Measurements from ENCODE around the gene TSKS.

TSKS gene

DNA sequence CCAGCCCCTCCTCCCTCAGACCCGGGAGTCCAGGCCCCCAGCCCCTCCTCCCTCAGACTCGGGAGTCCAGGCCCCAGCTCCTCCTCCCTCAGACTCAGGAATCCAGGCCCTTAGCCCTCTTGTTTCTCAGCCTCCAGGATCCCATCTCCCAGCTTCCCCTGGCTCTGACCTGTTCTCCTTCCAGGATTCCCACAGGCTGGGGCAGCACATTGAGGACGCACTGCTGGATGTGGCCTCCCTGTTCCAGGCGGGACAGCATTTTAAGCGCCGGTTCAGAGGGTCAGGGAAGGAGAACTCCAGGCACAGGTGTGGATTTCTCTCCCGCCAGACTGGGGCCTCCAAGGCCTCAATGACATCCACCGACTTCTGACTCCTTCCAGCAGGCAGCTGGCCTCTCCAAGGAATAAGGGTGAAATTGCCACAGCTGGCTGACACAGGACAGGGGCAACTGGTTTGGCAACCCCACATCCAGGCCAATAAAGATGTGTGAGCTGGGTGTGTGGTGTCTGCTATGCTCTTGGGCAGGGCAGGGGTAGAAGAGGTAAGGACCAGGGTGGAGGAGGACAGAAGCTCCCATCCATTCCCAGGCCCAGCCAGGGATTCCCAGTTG is 49.8 kb downstream of the TSKS start:
- no peak for DNase-seq (ENCODE audit: low spot score)

DNA sequence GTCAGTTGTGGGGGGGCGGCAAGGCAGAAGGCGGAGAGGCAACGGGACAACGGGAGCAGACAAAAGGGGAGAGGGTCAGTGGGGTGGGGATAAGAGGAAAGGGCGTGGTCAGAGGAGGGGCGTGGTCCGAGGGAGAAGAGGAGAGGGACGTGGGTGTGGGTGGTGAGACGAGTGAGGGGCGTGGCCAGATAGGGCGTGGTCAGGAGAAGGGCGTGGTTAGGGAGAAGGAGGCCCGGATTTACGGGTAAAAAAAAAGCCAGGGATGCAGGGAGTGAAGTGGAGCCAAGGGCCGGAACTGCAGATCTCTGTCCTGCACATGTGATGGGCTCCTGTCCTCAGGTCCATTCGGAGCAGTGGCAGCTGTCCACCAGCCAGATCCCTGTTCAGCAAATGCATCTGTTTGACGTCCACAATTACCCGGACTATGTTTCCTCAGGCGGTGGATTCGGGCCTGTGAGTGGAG is 50.7 kb downstream of the TSKS start:
- DNase-seq (ENCODE audit: low spot score) = no peak

DNA sequence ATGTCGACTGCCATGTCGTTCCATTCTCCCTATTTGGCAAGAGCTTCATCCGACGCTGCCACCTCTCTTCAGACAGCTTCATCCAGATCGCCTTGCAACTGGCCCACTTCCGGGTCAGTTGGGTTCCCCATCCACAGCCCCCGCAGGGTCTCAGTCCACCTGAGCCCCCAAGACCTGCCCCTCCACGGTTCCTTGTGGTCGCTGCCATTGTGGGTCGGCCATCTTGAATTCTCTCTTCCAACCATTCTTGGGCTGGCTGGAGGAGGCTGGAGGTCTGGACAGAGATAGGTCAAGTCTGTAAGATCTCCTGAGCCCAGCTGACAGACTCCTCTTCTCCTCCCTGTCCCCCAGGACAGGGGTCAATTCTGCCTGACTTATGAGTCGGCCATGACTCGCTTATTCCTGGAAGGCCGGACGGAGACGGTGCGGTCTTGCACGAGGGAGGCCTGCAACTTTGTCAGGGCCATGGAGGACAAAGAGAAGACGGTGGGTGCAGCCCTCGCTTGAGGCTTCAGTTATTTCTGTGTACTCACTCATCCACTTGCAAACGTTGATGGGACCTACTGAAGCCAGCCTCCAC is 52.6 kb downstream of the TSKS start:
- no peak for DNase-seq (ENCODE audit: low spot score)

DNA sequence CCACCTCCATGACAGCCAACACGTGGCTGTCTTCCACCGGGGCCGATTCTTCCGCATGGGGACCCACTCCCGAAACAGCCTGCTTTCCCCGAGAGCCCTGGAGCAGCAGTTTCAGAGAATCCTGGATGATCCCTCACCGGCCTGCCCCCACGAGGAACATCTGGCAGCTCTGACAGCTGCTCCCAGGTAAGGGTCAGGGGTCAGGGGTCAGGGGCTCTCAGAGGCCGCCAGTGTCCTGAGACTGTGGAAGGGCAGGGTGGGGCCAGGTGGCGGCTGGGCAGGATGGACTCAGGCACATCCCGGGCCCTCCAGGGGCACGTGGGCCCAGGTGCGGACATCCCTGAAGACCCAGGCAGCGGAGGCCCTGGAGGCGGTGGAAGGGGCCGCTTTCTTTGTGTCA is 57.2 kb downstream of the TSKS start:
- DNase-seq (ENCODE audit: low spot score) = no peak

DNA sequence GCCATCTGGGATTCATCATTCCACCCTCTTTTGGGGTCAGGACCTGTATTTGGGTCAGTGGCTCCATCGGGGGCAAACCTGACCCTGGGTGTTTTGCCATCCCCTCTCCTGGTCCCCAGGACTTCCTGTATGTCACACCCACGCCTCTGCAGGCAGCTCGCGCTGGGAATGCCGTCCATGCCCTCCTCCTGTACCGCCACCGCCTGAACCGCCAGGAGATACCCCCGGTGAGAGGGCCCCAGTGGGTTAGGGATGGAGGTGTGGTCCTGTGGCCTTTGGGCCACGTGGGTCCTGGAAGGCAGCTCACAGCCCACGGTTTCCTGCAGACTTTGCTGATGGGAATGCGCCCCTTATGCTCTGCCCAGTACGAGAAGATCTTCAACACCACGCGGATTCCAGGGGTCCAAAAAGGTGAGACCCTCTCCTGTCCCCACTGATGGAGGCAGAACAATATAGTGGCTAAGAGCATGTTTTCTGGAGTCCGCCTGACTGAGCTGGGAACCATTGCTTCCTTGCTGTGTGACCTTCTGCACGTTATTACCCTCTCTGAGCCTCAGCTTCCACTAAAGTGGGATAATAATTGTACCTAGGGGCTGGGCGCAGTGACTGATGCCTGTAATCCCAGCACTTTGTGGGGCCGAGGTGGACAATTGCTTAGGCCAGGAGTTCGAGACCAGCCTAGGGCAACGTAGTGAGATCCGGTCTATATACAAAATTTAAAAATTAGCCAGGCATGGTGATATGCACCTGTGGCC is 58.0 kb downstream of the TSKS start:
- no peak for DNase-seq (ENCODE audit: low spot score)

DNA sequence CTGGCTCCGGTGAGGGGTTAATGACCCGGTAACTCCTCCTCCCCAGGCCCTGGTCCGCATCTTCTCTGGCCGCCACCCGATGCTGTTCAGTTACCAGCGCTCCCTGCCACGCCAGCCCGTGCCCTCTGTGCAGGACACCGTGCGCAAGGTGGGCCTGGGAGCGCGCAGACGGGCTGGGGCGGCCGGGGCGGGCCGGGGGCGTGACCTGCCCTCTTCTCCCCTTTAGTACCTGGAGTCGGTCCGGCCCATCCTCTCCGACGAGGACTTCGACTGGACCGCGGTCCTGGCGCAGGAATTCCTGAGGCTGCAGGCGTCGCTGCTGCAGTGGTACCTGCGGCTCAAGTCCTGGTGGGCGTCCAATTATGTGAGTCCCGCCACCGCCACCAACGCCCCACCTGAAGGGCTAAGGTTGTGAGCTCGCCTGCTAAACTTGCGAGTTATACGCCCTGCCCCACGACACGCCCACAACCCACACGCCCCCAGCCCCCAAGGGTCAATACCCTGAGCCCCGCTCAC is 61.8 kb downstream of the TSKS start:
- DNase-seq (ENCODE audit: low spot score) = no peak

DNA sequence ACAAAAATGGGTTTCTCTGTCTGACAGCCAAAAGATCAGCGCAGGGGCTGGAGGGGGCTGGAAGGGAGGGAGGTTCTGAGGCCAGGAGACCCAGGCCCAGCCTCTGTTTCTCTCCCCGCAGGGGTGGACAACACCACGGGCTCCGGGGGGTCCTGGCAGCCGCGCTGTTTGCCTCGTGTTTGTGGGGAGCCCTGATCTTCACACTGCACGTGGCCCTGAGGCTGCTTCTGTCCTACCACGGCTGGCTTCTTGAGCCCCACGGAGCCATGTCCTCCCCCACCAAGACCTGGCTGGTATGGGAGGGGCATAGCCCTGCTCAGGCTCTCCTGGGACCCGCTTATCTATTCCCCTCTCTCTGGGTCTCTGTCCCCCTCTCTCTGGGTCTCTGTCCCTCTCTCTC is 62.5 kb downstream of the TSKS start:
- DNase-seq (ENCODE audit: low spot score) = no peak

DNA sequence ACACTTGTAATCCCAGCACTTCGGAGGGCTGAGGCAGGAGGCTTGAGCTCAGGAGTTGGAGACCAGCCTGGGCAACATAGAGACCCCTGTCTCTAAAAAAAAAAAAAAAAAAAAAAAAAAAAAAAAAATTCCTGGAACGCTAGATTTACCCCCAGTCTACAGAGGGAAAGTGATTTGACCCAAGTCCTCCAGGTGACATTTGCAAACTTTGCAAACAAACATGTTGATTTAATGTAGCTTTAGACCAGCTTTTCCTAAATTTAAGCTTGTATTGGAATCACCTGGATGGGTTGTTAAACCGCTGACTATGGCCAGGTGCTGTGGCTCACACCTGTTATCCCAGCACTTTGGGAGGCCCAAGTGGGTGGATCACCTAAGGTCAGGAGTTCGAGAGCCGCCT is 63.7 kb downstream of the TSKS start:
- DNase-seq (ENCODE audit: low spot score) = no peak

DNA sequence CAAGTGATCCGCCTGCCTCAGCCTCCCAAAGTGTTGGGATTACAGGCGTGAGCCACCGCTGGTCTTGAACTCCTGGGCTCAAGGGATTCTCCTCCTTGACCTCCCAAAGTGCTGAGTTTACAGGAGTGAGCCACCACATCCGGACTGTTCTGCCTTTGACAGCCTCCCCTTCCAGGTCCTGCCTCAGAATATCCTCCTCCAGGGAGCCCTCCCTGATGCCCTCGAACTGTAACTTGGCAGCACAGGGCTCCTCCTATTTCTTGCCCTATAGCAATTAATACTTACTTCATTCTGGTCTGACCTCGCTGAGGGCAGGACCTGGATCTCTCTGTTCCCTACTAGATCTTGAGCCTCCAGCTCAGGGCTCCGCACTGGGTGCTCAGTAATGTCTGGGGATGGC is 66.2 kb downstream of the TSKS start:
- DNase-seq (ENCODE audit: low spot score) = no peak

DNA sequence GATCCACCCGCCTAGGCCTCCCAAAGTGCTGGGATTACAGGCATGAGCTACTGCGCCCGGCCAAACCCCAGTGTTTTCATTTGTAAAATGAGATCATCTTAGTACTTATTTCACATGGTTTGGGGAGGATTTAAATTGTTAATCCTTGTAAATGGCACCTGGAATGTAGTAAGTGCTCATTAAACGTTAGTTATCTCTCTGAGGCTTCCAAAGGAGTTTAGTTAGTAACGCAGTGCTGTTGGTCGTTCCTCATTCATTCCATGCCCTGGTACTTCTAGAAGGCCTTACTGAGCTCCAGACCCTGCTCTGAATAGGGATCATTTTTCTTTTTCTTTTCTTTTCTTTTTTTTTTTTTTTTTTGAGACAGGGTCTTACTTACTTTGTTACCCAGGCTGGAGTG is 67.0 kb downstream of the TSKS start:
- DNase-seq (ENCODE audit: low spot score) = no peak

DNA sequence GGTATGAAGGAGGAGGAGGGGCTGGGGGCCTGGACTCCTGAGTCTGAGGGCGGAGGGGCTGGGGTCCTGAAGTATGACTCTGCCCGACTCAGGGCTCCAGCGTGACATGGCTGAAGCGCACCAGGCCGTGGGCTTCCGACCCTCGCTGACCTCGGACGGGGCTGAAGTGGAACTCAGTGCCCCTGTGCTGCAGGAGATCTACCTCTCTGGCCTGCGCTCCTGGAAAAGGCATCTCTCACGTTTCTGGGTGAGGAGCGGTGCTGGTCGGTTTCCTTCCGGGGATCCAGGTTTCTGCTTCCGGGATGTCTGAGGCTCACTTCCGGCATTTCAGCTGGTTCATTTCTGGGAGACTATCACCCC is 71.0 kb downstream of the TSKS start:
- no peak for DNase-seq (ENCODE audit: low spot score)

DNA sequence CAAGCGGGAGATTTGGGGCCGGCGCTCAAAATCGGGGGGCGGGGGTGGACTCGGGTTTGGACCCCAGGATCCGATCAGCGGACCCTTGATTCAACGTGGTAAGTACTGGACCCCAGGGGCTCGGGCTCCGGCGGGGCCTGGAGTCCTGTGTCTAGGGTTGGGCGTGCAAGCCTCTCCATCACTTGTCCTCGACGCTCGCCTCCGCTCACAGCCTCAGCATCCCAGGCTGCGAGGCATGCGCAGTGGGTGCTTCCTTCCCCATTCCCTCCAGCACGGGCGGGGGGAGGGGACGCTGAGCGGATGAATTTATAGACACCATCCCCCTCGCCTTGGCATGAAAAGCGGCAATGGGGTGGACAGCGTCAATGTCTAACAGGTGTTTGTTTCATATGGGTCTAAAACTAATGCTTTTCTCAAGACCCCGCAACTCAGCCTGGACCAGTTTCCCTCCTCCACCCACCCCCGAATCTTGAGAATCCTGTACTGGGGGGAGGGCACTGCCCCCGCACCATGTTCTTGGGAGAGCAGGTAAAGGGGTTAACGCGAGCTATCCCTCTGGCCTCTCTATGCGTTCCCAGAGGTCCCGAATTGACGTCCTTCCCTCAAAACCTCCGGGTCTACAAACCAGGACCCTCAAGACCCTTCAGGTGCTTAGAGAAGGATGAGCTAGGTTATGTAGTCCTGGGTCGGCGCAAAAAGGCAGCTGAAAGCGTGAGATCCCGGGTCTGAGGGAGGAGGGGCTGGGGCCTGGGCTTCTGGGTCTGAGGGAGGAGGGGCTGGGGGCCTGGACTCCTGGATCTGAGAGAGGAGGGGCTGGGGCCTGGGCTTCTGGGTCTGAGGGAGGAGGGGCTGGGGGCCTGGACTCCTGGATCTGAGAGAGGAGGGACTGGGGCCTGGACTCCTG is 71.6 kb downstream of the TSKS start:
- DNase-seq (ENCODE audit: low spot score) = peak; percentile 59

DNA sequence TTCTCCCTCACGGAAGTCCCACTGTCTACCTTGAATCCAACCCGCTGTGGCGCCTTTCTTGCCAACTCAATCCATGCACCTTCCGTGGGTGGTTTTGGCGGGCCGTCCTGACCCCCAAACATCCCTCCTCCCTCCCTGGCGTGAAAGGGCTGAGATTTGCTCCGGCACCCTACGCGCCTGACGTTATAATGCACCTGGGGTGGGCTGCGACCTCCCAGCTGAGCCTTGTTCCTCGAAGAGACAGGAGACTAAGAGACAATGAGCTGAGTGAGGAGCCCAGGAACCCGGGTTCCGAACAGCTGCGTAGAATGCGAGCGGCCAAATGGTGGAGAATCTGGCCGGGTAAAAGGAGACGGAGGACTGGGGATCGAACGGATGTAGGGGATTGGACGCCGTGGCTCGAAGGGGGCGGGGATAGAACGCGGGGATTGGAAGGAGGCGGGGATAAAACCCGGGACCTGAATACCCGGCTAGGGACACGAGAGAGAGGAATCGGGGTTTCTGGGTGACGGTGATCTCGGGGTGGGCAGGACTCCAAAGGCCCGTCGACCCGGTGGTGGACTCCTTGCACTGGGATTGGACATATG is 72.4 kb downstream of the TSKS start, which contains the start of gene CPT1C:
TSS of gene CPT1C (plus strand) at position 461 of the 587 bp plus-strand sequence. CDS start 1,137 bp downstream, outside the sequence.
- peak; percentile 66 for DNase-seq (ENCODE audit: low spot score)

DNA sequence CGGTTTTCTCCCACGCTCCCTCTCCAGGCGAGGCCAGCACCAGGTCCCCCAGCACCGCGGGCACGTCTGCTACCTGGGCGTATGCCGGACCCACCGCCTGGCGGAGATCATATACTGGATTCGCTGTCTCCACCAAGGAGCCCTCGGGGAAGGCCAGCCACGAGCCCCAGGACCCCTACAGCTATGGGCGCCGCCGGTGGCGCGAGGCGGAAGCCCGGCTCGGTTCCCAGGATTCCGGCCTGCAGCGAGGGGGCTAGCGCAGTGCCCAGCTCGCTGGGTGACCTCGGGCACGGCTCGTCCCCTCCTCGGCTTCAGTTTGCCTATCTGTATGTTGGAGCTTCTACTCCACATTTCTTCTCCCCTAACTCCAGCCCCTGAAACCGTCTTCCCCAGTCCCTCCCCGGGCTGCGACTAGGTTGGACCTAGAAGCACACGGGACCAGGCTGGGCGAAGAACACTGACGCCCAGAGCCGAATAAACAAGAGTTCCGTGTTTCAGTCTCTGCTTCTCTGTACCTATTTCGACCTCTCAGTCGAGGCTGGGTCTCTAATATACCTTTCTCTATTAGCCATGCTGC is 72.9 kb downstream of the TSKS start:
- no peak for DNase-seq (ENCODE audit: low spot score)
